Measurements from ENCODE around the gene BBS10.

DNA sequence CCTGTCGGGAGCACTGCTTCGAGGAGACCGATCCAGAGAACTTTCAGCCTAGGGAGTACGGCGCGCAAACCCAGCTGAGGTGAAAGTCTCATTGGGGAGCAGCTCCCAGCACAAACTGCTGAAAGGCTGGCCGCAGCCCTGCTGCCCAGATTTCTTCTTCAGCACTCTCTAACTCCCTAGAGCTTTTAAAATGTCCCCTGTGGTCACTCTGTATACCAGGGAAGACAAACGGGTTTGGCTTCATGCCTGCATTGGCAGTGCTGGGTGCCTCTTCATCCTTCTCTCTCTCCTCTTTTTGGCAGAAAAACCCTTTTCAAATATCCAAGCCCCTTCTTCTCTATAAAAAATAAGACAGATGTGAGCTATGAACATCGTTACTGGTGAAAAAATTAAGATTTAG is 34.9 kb downstream of the BBS10 start:
- TF ChIP-seq POLR2A (IDR thresholded peaks at IDR 0.05), result no peak
- TF ChIP-seq, protein P1, sequence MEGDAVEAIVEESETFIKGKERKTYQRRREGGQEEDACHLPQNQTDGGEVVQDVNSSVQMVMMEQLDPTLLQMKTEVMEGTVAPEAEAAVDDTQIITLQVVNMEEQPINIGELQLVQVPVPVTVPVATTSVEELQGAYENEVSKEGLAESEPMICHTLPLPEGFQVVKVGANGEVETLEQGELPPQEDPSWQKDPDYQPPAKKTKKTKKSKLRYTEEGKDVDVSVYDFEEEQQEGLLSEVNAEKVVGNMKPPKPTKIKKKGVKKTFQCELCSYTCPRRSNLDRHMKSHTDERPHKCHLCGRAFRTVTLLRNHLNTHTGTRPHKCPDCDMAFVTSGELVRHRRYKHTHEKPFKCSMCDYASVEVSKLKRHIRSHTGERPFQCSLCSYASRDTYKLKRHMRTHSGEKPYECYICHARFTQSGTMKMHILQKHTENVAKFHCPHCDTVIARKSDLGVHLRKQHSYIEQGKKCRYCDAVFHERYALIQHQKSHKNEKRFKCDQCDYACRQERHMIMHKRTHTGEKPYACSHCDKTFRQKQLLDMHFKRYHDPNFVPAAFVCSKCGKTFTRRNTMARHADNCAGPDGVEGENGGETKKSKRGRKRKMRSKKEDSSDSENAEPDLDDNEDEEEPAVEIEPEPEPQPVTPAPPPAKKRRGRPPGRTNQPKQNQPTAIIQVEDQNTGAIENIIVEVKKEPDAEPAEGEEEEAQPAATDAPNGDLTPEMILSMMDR (IDR thresholded peaks at IDR 0.05 in 8 of 11, conservative IDR thresholded peaks at IDR 0.05 in 3 of 11), result no peak
